Testis (tissue), 2 donors: Measurements from ENCODE around the gene ANKRD52.

ENCODE experiments used
- POLR2A ChIP-seq: fragments of 450-650 bp; IDR thresholded peaks from one replicate; pipeline ENCODE4 v1.6.1; 2017; ENCODE audit warnings: antibody characterized with exemption, mild to moderate bottlenecking, moderate library complexity
- TF ChIP-seq, protein P1 (sequence below), 3 experiments: fragments of 450-650 bp in 2 of 3; fragments of 200-600 bp in 1 of 3; sonication (generic) in 1 of 3; IDR thresholded peaks; one replicate each; pipeline ENCODE4 v1.5.1; 2016 to 2019; ENCODE audit warnings: antibody characterized with exemption in 3 of 3, mild to moderate bottlenecking in 2 of 3, moderate library complexity in 1 of 3

DNA sequence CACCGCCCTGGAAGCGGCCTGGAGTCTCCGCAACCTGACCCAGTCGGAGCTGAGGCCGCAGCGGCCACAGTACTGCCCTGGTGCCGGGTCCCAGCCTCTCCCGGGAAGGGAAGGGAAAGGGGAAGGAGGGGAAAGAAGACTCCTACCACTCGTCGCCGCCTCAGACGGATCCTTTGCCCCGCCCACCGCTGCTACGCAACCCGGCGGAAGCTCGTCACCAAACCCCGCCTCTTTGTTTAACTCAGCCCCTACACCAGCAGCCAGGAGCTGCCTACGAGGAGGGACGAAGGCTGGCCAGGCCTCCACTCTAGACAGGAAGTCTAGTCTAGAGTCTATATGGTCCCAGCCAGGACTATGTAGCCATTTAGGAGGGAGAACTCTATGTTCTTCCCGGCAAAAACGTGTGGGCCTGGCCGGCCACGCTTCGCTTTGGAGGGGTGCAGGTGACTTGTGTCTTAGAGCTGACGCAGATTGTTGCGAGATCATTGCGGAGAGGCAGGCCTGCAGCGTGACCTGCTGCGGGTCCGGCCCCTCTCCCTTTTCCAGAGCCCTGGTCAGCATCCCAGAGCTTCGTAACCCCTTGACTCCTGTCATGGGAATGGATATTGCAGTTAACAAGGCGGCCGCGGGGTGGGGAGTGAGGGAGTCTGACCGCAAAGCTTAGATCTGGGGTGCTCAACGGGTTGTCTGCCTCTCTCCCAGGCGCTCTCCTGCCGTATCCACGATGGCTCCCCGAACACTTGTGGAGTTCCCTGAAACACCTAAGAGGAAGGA, 36.2 kb downstream of the ANKRD52 start, which contains the start of gene RNF41:
- TF ChIP-seq, protein P1, sequence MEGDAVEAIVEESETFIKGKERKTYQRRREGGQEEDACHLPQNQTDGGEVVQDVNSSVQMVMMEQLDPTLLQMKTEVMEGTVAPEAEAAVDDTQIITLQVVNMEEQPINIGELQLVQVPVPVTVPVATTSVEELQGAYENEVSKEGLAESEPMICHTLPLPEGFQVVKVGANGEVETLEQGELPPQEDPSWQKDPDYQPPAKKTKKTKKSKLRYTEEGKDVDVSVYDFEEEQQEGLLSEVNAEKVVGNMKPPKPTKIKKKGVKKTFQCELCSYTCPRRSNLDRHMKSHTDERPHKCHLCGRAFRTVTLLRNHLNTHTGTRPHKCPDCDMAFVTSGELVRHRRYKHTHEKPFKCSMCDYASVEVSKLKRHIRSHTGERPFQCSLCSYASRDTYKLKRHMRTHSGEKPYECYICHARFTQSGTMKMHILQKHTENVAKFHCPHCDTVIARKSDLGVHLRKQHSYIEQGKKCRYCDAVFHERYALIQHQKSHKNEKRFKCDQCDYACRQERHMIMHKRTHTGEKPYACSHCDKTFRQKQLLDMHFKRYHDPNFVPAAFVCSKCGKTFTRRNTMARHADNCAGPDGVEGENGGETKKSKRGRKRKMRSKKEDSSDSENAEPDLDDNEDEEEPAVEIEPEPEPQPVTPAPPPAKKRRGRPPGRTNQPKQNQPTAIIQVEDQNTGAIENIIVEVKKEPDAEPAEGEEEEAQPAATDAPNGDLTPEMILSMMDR (IDR thresholded peaks at IDR 0.05) = peak in 1 of 3 experiments; percentile 14
- TF ChIP-seq POLR2A = peak; percentile 93
